Tibial nerve (tissue), 4 donors: ENCODE measurements around the gene TYW1.

Experiments used
- EP300 ChIP-seq, 2 donors: sonication (generic); formaldehyde crosslinking; IDR thresholded peaks; one replicate each; pipeline ENCODE4 v1.6.1; 2017; ENCODE audit warnings: antibody characterized with exemption in 2 of 2, mild to moderate bottlenecking in 1 of 2
- POLR2A ChIP-seq, 2 donors: fragments of 450-650 bp; IDR thresholded peaks; one replicate each; pipeline ENCODE4 v1.6.1; 2017; ENCODE audit warnings: antibody characterized with exemption in 2 of 2, mild to moderate bottlenecking in 2 of 2, moderate library complexity in 2 of 2
- TF ChIP-seq, protein P1 (sequence below), 5 experiments: fragments of 200-600 bp in 3 of 5; fragments of 450-650 bp in 2 of 5; sonication (generic) in 3 of 5; IDR thresholded peaks; one replicate each; pipeline ENCODE4 v1.5.1; 2016 to 2019; ENCODE audit warnings: antibody characterized with exemption in 5 of 5, mild to moderate bottlenecking in 3 of 5, moderate library complexity in 2 of 5

DNA sequence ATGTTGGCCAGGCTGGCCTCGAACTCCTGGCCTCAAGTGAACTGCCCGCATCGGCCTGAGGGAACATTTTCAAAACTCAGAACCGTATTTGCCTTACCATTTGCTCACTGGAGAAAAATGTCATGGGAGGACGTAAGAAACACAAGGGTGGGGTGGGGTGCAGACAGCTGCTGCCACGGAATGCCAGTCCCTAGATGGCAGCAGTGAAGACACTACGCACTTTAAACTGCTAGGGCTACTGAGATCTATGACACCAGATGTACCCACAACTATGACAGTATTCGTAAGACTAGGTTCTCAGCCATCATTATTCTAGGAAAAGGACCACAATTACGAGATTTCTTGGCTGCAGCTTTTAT, 2.0 kb upstream of the TYW1 start:
- TF ChIP-seq, protein P1, sequence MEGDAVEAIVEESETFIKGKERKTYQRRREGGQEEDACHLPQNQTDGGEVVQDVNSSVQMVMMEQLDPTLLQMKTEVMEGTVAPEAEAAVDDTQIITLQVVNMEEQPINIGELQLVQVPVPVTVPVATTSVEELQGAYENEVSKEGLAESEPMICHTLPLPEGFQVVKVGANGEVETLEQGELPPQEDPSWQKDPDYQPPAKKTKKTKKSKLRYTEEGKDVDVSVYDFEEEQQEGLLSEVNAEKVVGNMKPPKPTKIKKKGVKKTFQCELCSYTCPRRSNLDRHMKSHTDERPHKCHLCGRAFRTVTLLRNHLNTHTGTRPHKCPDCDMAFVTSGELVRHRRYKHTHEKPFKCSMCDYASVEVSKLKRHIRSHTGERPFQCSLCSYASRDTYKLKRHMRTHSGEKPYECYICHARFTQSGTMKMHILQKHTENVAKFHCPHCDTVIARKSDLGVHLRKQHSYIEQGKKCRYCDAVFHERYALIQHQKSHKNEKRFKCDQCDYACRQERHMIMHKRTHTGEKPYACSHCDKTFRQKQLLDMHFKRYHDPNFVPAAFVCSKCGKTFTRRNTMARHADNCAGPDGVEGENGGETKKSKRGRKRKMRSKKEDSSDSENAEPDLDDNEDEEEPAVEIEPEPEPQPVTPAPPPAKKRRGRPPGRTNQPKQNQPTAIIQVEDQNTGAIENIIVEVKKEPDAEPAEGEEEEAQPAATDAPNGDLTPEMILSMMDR (IDR thresholded peaks at IDR 0.05): peak in 4 of 5 experiments; percentile 29 to 54 (median 34)
- TF ChIP-seq EP300 (IDR thresholded peaks at IDR 0.05): peak in 1 of 2 donors; percentile 74
- peak; percentile 18 to 33 for TF ChIP-seq POLR2A (IDR thresholded peaks at IDR 0.05)
